Measurements from ENCODE around the gene KDM4B. TPM values are rescaled to one million over a fixed set of nuclear protein-coding genes. Genes with fewer than 3 reads are reported as not detected.

The KDM4B gene
- total and polyA plus RNA-seq, 10 of the 15 experiments (the other 5 are each of a cell fraction or from before 2014, with no cell fraction given), result 0.47 to 49.6 (median 16.2) TPM

DNA sequence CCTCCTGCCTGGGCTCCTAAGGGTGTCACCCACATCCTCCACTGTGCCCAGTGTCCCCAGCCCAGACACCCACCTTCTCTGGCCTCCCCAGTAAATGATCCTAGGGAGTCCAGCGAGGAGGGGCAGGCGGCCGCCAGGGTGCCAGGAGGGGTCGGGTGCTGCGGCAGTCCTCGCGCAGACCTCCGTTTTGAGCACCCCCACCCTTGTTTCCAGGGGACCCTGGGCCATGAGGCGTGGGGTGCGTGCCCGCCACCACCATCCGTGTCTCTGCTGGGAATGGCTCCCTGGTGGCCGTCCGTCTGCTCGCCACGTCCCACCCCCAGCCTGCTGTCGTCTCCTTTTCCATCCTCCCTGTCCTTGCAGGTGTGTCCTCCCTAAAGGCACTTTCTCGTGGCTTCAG lies 133.0 kb downstream of the KDM4B start:
- DNase-seq (ENCODE audit: low read depth, low spot score) (no peak), FAIRE-seq (no peak), ATAC-seq (no peak)
- 87% methylated on average over 12 of the region's 18 CpGs for WGBS (ENCODE audit: insufficient coverage, insufficient replicate concordance, low lambda C conversion rate, missing lambda C conversion rate)
- no peaks in the 10 kb centered on the region for H3K27me3 ChIP-seq (replicated peaks in 1 of 2; ENCODE audit: control insufficient read depth in 2 of 2, insufficient read depth in 2 of 2, low read length in 1 of 2)
- H2AFZ ChIP-seq (ENCODE audit: control insufficient read depth, low read depth, low read length), result no peak overlapping the region
- ChIA-PET RAD21 (ENCODE audit: unreplicated experiment) (no interaction called here), SMC1A (ENCODE audit: uncharacterized antibody, unreplicated experiment) (no interaction called here), POLR2A (no interaction called here), CTCF (no interaction called here)
- BruUV-seq (replicated peaks), result no TSS peak
- peaks cover 3 to 10% of the 10 kb centered on the region in 2 experiments; a peak in 3 of 4 replicates for H3K36me3 ChIP-seq (ENCODE audit: control insufficient read depth in 2 of 2, insufficient read depth in 2 of 2, low read length in 1 of 2)
- intact Hi-C loops (cut with micrococcal nuclease; ENCODE audit: unreplicated experiment) (no loop called here), in situ Hi-C loops (cut with MboI) (no loop called here)
- no peak overlapping the region for H3K9ac ChIP-seq (ENCODE audit: control insufficient read depth, insufficient read depth, low read length)
- H3K4me1 ChIP-seq (ENCODE audit: control insufficient read depth, insufficient read depth, low read length), result no peaks in the 10 kb centered on the region
- no peaks in the 10 kb centered on the region for H4K20me1 ChIP-seq (ENCODE audit: control insufficient read depth, insufficient read depth)
- TF ChIP-seq MTA3 (IDR thresholded peaks at IDR 0.05; ENCODE audit: borderline replicate concordance, low read length), result no peak
- no peak for TF ChIP-seq STAT1 (conservative IDR thresholded peaks at IDR 0.05)
- no peak for TF ChIP-seq TAF1 (IDR thresholded peaks at IDR 0.05; ENCODE audit: borderline replicate concordance, low read depth, low read length)
- no peak for TF ChIP-seq SREBF2 (IDR thresholded peaks at IDR 0.05; ENCODE audit: low read length)
- no peak overlapping the region for H3K4me2 ChIP-seq (ENCODE audit: control insufficient read depth, insufficient read depth)
- no peak overlapping the region for H3K4me3 ChIP-seq
- H3K27ac ChIP-seq (ENCODE audit: control insufficient read depth, insufficient read depth), result no peak overlapping the region
- H3K9me3 ChIP-seq (replicated peaks; ENCODE audit: control insufficient read depth, insufficient read depth, low read length), result peaks cover 22% of the 10 kb centered on the region; the same call in 2 of the 3 replicates
- no peaks in the 10 kb centered on the region for H3K79me2 ChIP-seq (ENCODE audit: control insufficient read depth, insufficient read depth, low read length)

- no peak overlapping the region for H3K9ac ChIP-seq (ENCODE audit: control insufficient read depth, insufficient read depth, low read length)
- DNase-seq (ENCODE audit: low read depth, low spot score) (no peak), ATAC-seq (no peak), FAIRE-seq (no peak)
- intact Hi-C loops (cut with micrococcal nuclease; ENCODE audit: unreplicated experiment) (no loop called here), in situ Hi-C loops (cut with MboI) (no loop called here)
- TF ChIP-seq MTA3 (IDR thresholded peaks at IDR 0.05; ENCODE audit: borderline replicate concordance, low read length), result no peak
- no peak for TF ChIP-seq E2F4 (IDR thresholded peaks at IDR 0.05; ENCODE audit: low read depth, low read length)
- TF ChIP-seq, protein P1, sequence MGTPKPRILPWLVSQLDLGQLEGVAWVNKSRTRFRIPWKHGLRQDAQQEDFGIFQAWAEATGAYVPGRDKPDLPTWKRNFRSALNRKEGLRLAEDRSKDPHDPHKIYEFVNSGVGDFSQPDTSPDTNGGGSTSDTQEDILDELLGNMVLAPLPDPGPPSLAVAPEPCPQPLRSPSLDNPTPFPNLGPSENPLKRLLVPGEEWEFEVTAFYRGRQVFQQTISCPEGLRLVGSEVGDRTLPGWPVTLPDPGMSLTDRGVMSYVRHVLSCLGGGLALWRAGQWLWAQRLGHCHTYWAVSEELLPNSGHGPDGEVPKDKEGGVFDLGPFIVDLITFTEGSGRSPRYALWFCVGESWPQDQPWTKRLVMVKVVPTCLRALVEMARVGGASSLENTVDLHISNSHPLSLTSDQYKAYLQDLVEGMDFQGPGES (IDR thresholded peaks at IDR 0.05), result no peak
- no peak for TF ChIP-seq HDAC2 (IDR thresholded peaks at IDR 0.05)
- TF ChIP-seq MLLT1 (IDR thresholded peaks at IDR 0.05), result no peak
- no peak for TF ChIP-seq FOXK2 (IDR thresholded peaks at IDR 0.05)
- TF ChIP-seq YY1 (IDR thresholded peaks at IDR 0.05; ENCODE audit: low read depth, low read length), result no peak
- no peaks in the 10 kb centered on the region for H3K27me3 ChIP-seq (replicated peaks in 1 of 2; ENCODE audit: control insufficient read depth in 2 of 2, insufficient read depth in 2 of 2, low read length in 1 of 2)
- ChIA-PET SMC1A (ENCODE audit: uncharacterized antibody, unreplicated experiment) (no interaction called here), POLR2A (no interaction called here), RAD21 (ENCODE audit: unreplicated experiment) (no interaction called here), CTCF (no interaction called here)
- no peaks in the 10 kb centered on the region for H3K79me2 ChIP-seq (ENCODE audit: control insufficient read depth, insufficient read depth, low read length)
- H3K36me3 ChIP-seq (ENCODE audit: control insufficient read depth in 2 of 2, insufficient read depth in 2 of 2, low read length in 1 of 2), result peaks cover 3 to 10% of the 10 kb centered on the region in 2 experiments; a peak in 3 of 4 replicates
- no peak overlapping the region for H3K4me2 ChIP-seq (ENCODE audit: control insufficient read depth, insufficient read depth)
- H3K9me3 ChIP-seq (replicated peaks; ENCODE audit: control insufficient read depth, insufficient read depth, low read length), result peaks cover 21% of the 10 kb centered on the region; the same call in 2 of the 3 replicates
- 95% methylated on average over 21 of the region's 21 CpGs for WGBS (ENCODE audit: insufficient coverage, insufficient replicate concordance, low lambda C conversion rate, missing lambda C conversion rate)
- no peak overlapping the region for H3K27ac ChIP-seq (ENCODE audit: control insufficient read depth, insufficient read depth)
- H3K4me3 ChIP-seq, result no peak overlapping the region
- no TSS peak for BruUV-seq (replicated peaks)
- H3K4me1 ChIP-seq (ENCODE audit: control insufficient read depth, insufficient read depth, low read length), result no peaks in the 10 kb centered on the region
- H4K20me1 ChIP-seq (ENCODE audit: control insufficient read depth, insufficient read depth), result no peaks in the 10 kb centered on the region
- no peak overlapping the region for H2AFZ ChIP-seq (ENCODE audit: control insufficient read depth, low read depth, low read length)
Observed at GRCh38 chr19:5102520-5102919, 133.6 kb downstream of the KDM4B start.

Measured in GM12878 (cell line).